A549 treated with AZD2906 at 1 μM for 4 hours (cell line): ENCODE measurements around the gene SLC30A2. TPM values are rescaled to one million over a fixed set of nuclear protein-coding genes. Genes with fewer than 3 reads are reported as not detected.

Experiments
- total RNA-seq: library from RNA; stranded (reverse); fragments of 200-300 nt; extraction: Qiagen RNA extraction; gene quantifications from 5 replicates; pipeline ENCODE4 v1.2.3, GENCODE V29; 2022

SLC30A2 gene
- total RNA-seq, result 0.26 to 0.70 TPM (median 0.38 TPM) in 5 replicates

GRCh38 chr1:26045722-26046245, at the start of gene SLC30A2:
Gene SLC30A2, minus strand, starts transcription at chr1:26046118. Its CDS starts 222 bp downstream, at chr1:26045896.

GRCh38 chr1:26067432-26067911, 21.6 kb upstream of the SLC30A2 start, which contains the start of gene TRIM63:
Gene TRIM63, minus strand, starts transcription at chr1:26067630. Its CDS starts 136 bp downstream, at chr1:26067494.

GRCh38 chr1:26021647-26022403, 24.1 kb downstream of the SLC30A2 start, which contains the start of gene EXTL1:
Gene EXTL1, plus strand, starts transcription at chr1:26021775. Its CDS starts 872 bp downstream, at chr1:26022647.

GRCh38 chr1:25997828-25998761, 47.8 kb downstream of the SLC30A2 start, which contains the start of gene PAFAH2:
Gene PAFAH2, minus strand, starts transcription at chr1:25998063. Its CDS starts 7,247 bp downstream, at chr1:25990816.

Other genes starting within 250 kb of the SLC30A2 start
- gene SELENON, start 245.9 kb downstream of the SLC30A2 start, total RNA-seq, result 60.2 to 65.1 TPM (median 63.4 TPM) in 5 replicates
- 24.9 to 29.6 TPM (median 25.6 TPM) in 5 replicates for gene MTFR1L, start 226.2 kb downstream of the SLC30A2 start, total RNA-seq
- 8.3 to 9.4 TPM (median 8.7 TPM) in 5 replicates for gene AUNIP, start 186.7 kb downstream of the SLC30A2 start, total RNA-seq
- 6.4 to 9.2 TPM (median 8.3 TPM) in 5 replicates for gene PAQR7, start 170.4 kb downstream of the SLC30A2 start, total RNA-seq
- gene STMN1, start 139.7 kb downstream of the SLC30A2 start, total RNA-seq, result 217 to 224 TPM (median 220 TPM) in 5 replicates
- gene PAFAH2, start 48.1 kb downstream of the SLC30A2 start, total RNA-seq, result 7.2 to 8.3 TPM (median 8.0 TPM) in 5 replicates
- 0.01 to 0.02 TPM in 2 of 5 replicates, not detected in the others for gene EXTL1, start 24.3 kb downstream of the SLC30A2 start, total RNA-seq
- gene TRIM63, start 21.5 kb upstream of the SLC30A2 start, total RNA-seq, result 1.8 to 2.9 TPM (median 2.3 TPM) in 5 replicates
- 1.7 to 2.4 TPM (median 1.9 TPM) in 5 replicates for gene PDIK1L, start 65.7 kb upstream of the SLC30A2 start, total RNA-seq
- gene FAM110D, start 113.0 kb upstream of the SLC30A2 start, total RNA-seq, result 0.03 to 0.07 TPM (median 0.03 TPM) in 3 of 5 replicates, not detected in the others
- gene C1orf232, start 122.8 kb upstream of the SLC30A2 start, total RNA-seq, result not detected in 5 replicates
- 51.7 to 70.4 TPM (median 65.4 TPM) in 5 replicates for gene ZNF593, start 123.8 kb upstream of the SLC30A2 start, total RNA-seq
- gene ZNF593OS, start 125.7 kb upstream of the SLC30A2 start, total RNA-seq, result 0.18 to 0.28 TPM in 2 of 5 replicates, not detected in the others
- 0.04 to 0.39 TPM (median 0.31 TPM) in 5 replicates for gene CNKSR1, start 131.4 kb upstream of the SLC30A2 start, total RNA-seq
- gene CATSPER4, start 144.5 kb upstream of the SLC30A2 start, total RNA-seq, result not detected in 5 replicates
- 10.9 to 13.1 TPM (median 12.7 TPM) in 5 replicates for gene CEP85, start 188.1 kb upstream of the SLC30A2 start, total RNA-seq
- 108 to 151 TPM (median 140 TPM) in 5 replicates for gene SH3BGRL3, start 234.0 kb upstream of the SLC30A2 start, total RNA-seq